ENCODE data around the gene MDM4.
A peak's percentile ranks its signal among the peaks of the same experiment; 100 is the strongest.
"Not testable (repeated sequence)": the region's sequence is repeated elsewhere in the genome, so short reads cannot be mapped to it uniquely, and the experiment has no call there.

MDM4 gene

DNA sequence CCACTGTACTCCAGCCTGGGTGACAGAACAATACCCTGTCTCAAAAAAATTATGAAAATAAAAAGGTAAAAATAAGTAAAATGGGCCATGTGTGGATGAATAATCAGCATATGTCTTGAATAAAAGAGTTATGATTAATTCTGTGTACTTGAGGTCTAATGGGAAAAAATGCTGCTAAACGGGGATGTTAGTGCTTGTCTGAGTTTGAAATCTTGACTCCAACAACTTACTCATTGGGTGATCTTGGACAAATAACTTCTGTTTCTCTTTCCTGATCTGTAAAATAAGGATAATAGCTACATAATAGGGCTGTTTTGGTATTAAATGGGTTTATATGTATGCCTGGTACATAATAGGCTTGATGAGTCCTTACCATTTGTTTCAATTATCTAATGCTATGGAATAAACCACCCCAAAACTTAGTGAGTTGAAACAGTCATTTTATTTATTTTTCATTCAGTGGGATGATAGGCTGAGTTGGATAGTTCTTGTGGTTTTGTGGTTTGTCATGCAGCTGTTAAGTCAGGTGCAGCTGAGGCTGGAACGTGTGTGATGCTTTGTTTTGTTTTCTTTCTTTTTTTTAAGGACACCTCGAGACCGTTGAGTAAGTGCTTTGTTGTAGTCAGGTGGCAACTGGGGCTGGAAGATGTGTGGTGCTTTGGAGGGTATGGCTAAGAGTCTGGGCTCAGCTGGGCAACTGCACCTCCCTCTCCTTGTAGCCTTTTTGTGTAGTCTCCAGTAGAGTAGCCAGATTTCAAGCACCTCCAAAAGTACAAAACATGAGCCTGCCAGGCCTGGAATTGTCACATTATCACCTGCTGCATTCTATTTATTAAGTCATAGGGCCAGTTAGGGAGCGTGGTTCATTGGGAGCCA, 4.9 kb downstream of the MDM4 start:
- DNase-seq = no peak

DNA sequence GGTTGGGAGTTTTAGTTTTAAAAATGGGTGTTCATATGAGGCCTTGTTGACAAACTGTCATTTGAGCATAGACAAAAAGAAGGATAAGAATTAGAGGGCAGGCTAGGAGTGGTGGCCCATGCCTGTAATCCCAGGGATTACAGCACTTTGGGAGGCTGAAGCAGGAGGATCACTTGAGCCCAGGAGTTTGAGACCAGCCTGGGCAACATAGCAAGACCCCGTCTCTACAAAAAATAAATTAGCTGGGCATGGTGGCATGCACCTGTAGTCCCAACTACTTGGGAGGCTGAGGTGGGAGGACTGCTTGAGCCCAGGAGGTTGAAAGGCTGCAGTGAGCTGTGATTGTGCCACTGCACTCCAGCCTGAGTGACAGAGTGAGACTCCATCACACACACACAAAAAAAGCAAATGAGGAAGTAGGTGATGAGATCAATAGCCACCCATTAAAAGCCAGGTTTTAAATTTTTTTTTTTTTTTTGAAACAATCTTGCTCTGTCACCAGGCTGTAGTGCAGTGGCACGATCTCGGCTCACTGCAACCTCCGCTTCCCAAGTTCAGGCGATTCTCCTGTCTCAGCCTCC, 5.8 kb downstream of the MDM4 start:
- not testable (repeated sequence) for DNase-seq

DNA sequence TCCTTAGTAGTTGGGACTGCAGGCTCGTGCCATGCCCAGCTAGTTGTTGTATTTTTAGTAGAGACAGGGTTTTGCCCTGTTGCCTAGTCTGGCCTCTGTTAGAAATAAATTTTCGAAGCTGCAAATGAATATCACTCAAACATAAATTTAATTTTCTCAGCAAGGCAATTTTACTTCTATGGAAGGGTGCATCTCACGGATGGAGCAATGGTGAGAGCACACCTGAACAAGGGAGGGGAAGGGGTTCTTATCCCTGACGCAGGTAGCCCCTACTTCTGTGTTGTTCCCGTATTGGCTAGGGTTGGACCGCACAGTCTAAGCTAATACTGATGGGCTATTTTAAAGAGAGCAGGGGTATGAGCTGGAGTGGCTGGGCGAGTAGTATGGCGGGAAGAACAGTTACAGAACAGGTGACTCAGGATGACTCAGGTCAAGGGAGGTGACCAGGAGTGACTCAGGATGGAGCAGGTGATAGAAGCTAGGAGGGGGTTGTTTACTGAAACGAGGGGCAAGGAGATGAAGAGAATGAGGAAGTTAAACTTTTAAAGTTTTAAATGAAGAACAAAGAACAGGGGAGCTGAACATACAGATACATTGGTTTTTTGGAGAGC, 7.5 kb downstream of the MDM4 start:
- peak; percentile 84 for DNase-seq

- no peak for DNase-seq
Observed at GRCh38 chr1:204524986-204525385, 8.8 kb downstream of the MDM4 start.

- no peak for DNase-seq
Observed at GRCh38 chr1:204528241-204528640, 12.0 kb downstream of the MDM4 start.

GRCh38 chr1:204528677-204529076, 12.5 kb downstream of the MDM4 start:
- no peak for DNase-seq

GRCh38 chr1:204529371-204529895, 13.2 kb downstream of the MDM4 start:
- DNase-seq = no peak

DNA sequence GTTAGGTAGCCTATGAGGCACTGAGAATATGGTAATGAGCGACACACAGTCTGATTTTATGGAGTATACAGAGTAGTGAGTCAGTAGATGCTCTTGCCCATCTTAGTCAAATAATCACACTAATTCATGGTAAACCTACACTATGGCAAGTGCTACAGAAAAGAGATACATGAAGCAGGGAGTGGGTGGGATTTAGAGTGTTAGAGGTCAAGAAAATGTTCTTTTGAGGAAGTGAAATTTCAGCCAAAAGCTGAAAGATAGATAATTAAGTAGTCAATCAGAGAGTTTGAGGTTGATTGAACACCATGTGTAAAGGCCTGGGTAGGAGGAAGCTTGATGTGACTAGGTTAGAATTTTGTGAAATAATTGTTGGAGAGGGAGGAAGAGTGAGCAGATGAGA, 14.7 kb downstream of the MDM4 start:
- no peak for DNase-seq

DNA sequence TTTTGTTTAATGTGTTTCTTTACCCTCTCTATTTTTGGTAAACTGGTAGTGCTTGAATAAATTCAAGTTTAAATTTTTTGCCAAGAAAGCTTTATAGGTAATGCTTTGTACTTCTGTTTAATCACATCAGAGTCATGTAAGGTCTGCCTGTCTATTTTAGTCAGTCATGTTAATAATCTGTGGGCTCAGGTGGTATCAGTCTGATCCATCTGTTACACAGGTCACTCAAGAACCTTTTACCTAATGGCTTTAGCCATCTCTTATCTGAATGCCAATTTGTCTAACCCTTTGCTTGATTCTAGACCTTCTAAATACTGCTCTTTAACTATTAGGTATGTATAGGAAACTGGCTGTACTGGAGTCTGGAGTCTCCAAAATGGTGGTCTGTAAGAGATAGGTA, 16.6 kb downstream of the MDM4 start:
- no peak for DNase-seq

- DNase-seq = no peak
Observed at GRCh38 chr1:204541626-204542025, 25.4 kb downstream of the MDM4 start.

- DNase-seq = no peak
Observed at GRCh38 chr1:204544321-204544720, 28.1 kb downstream of the MDM4 start.

DNA sequence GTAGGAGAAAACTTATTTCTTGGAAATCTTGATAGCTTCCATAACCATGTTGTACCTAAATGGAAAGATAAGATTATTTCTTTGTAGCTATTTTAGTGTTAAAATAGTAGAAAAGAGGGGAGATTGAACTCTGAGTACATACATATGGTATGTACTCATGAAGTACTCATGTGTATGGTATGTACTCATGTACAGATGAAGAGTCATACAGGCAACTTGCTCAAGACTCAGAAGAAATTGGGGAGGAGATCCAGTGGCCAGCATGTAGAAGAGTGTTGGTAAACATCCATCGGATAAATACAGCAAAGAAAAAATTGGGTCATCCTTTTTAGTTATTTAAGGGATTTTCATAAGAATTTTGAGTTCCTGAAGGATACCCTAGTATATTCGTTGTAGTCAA, 29.0 kb downstream of the MDM4 start:
- DNase-seq = no peak

- no peak for DNase-seq
Observed at GRCh38 chr1:204545881-204546280, 29.7 kb downstream of the MDM4 start.

DNA sequence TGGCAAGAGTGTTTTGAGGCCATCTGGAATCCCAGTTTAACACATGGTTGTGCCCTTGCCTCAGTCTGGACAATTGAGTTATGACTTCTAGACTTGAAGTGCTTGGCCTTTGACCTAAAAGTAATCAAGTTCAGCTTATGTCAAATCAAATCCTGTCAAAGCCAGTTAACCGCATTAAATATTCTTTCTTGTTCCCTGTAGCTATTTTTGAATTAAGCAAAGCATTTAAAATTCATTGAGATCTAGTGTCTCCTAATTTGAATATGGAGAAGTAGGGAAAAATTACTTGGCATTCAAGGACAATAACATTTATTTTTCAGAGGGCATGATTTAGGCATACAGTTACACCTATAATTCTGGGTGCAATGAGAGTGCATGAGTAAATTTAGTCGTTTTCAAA, 32.1 kb downstream of the MDM4 start:
- no peak for DNase-seq

GRCh38 chr1:204549313-204549712, 33.1 kb downstream of the MDM4 start:
- no peak for DNase-seq

DNA sequence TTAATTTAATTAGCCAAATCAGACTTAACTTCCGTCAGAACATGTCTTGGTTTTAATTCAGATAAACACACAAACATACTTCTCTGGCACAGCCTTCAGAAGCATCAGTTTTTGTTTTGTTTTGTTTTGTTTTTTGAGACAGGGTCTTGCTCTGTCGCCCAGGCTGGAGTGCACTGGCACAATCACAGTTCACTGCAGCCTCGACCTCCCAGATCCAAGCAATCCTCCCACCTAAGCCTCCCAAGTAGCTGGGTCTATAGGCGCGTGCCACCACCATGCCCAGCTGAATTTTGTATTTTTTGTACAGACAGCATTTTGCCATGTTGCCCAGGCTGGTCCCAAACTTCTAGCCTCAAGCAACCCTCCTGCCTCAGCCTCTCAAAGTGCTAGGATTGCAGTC, 34.7 kb downstream of the MDM4 start:
- no peak for DNase-seq

DNA sequence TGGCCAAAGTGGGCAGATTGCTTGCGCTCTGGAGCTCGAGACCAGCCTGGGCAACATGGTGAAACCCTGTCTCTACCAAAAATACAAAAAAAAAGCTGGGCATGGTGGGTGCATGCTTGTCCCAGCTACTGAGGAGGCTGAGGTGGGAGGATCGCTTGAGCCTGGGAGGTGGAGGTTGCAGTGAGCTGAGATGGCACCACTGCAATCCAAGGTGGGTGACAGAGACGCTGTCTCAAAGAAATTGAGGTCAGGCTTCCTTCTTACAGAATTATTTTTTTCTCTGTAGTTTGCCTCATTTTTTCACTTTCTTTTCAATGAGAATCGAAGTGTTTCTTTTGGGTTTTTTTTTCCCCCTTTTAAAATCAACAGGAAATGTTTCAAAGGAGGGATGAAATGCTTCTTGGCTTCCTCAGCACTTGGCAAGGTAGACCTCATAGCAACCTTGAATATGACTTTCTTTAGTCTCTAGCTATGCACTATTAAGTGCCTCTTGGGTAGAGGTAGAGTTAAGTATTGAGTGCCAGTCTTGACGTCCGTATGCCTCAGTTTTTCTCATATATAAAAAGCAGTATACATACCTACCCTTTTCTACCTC, 40.3 kb downstream of the MDM4 start:
- no peak for DNase-seq

DNA sequence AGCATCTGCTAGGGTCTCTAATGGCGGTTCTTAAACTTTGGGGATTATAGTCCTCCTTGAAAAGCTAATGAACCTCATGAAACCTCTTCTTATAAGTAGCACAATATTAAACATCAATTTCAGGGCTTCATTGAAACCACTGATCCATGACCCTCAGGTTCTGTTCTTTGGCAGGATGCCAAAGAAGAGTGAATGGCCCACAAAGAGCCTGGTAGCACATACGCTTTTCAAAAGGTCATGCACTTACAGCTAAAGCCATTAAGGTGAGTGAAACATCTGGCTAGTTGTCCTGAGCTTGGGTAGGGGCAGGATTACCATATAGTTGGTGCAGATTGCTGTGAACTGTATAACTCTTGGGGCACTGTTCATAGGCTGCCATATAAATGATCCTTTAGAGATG, 42.3 kb downstream of the MDM4 start:
- DNase-seq = no peak

DNA sequence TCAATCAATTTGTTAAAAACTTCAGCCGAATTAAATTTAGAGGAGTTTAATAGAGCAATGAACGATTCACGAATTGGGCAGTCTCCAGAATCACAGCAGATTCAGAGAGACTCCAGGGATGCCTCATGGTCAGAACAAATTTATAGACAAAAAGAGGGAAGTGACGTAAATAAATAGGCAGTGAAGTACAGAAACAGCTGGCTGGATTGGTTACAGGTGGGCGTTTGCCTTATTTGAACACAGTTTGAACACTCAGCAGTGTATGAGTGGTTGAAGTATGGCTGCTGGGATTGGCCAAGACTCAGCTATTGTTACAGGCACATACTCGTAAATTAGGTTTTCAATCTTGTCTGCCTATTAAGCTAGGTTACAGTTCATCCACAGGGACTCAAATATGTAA, 43.8 kb downstream of the MDM4 start:
- not testable (repeated sequence) for DNase-seq

DNA sequence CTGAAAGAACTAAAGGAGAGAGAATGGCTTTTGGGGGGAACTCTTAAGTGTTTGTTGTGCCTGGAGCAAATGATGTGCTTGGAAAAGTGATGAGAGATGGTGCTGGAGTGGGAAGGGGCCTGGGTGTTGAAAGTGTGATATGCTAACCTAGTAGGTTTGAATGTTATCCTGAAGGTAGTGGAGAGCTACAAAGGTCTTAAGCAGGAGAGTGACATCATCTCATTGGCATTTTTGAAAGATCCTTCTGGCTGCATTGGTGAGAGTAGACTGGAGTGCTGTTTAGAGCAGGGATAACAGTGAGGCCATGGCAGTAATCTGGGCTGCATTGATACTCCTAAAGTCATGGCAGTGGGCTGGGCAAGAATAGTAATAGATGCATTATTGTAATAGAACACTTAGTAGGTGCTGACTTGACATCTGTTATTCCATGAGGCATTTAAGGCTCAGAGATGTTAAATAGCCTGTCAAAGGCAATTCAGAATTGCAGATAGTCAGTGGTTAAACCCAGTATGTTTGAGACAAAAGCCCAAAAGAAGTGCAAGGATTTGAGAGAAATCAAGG, 44.5 kb downstream of the MDM4 start:
- peak; percentile 78 for DNase-seq

- peak; percentile 75 for DNase-seq
Observed at GRCh38 chr1:204562075-204562990, 46.1 kb downstream of the MDM4 start.

DNA sequence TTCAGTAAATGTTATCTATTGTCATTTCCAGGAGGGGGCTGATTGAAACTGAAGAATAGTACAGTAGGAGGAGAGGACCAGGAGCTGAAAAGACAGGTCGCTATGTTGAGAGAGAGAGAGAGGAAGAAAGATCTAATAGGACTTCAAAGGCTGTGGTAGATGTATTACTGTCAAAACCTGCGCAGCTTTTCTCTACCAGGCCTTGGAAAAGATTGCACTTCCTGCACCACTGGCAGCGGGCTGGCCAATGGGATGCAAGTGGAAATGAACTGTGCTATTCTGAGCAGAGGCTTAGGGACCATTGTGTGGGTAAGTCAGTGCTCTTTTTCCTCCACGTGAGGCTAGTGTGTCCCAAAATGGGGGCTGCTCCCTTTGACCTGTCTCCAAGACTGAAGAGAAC, 47.1 kb downstream of the MDM4 start:
- DNase-seq = no peak
